Ovary (tissue), 9 donors: ENCODE data around the gene SMIM23. TPM values are rescaled to one million over a fixed set of nuclear protein-coding genes. Genes with fewer than 3 reads are reported as not detected.
"Not testable (repeated sequence)": the region's sequence is repeated elsewhere in the genome, so short reads cannot be mapped to it uniquely, and the experiment has no call there.

ENCODE experiments used
- DNase-seq, 5 donors: peaks; one replicate each; pipeline ENCODE4 v3.0.0-alpha.2; 2019 to 2020
- H3K27ac ChIP-seq, 2 donors: fragments of 200-600 bp; one replicate each; pipeline versions ENCODE4 v1.5.1 to v1.8.0; 2019 to 2022
- H3K27me3 ChIP-seq: fragments of 200-600 bp; one replicate; pipeline ENCODE4 v1.8.0; 2022
- H3K36me3 ChIP-seq: fragments of 200-600 bp; sonication (generic); one replicate; pipeline ENCODE4 v1.5.1; 2019
- H3K4me1 ChIP-seq: one replicate; pipeline ENCODE4 v1.8.1; 2013; ENCODE audit warnings: mild to moderate bottlenecking, moderate library complexity; ENCODE audit not compliant: insufficient read depth
- H3K4me3 ChIP-seq: fragments of 200-600 bp; sonication (generic); one replicate; pipeline ENCODE4 v1.5.1; 2017
- H3K9me3 ChIP-seq, 2 donors: fragments of 200-600 bp in 1 of 2; sonication (generic) in 1 of 2; one replicate each; pipeline versions ENCODE4 v1.5.1 to v1.8.1; 2013 to 2019; ENCODE audit warnings: mild to moderate bottlenecking in 1 of 2, moderate library complexity in 1 of 2
- EP300 ChIP-seq: sonication (generic); formaldehyde crosslinking; IDR thresholded peaks from one replicate; pipeline ENCODE4 v1.6.1; 2017; ENCODE audit warnings: antibody characterized with exemption
- POLR2A ChIP-seq: fragments of 450-650 bp; IDR thresholded peaks from one replicate; pipeline ENCODE4 v1.6.1; 2017; ENCODE audit warnings: antibody characterized with exemption, mild to moderate bottlenecking, moderate library complexity
- WGBS, 3 donors: extraction: QIAGEN DNeasy Blood & Tissue Kit in 1 of 3; methylation state at CpG; one replicate each; pipeline versions ENCODE4 v1.1.5 to v1.1.7; 2013 to 2017; 5-methylcytosine and 5-hydroxymethylcytosine counted together
- intact Hi-C, 4 donors: fragments of 100-400 bp; cut with DNase I; formaldehyde crosslinking; loops; one replicate each; pipeline versions ENCODE4 v1.11.0 to v1.15.1; 2022 to 2023
- polyA plus RNA-seq, 2 donors: library from polyadenylated mRNA; stranded (reverse); fragments of 200-250 nt in 1 of 2; fragments of 350-450 nt in 1 of 2; fragmentation: Illumina TruSeq in 1 of 2; extraction: RNeasy Lipid Tissue Mini Kit (QIAGEN cat#74804) in 1 of 2; gene quantifications; one replicate each; pipeline ENCODE4 v1.2.3, GENCODE V29; 2013 to 2014
- total RNA-seq, 7 donors: library from RNA; depleted of rRNA in 2 of 7; stranded (reverse); fragments of >200 nt in 2 of 7; fragmentation: NEBNext Ultra II Directional in 3 of 7; extraction: Animal tissue kit (Norgen Biotek cat#: 25700) in 3 of 7; gene quantifications; one replicate each; pipeline versions ENCODE4 v1.1.0 to v1.2.4, GENCODE V29; 2016 to 2023
- TF ChIP-seq, protein P1 (sequence below), 3 donors: fragments of 450-650 bp in 2 of 3; fragments of 200-600 bp in 1 of 3; IDR thresholded peaks; one replicate each; pipeline versions ENCODE4 v1.5.1 to v1.8.0; 2016 to 2022; ENCODE audit warnings: antibody characterized with exemption in 3 of 3, mild to moderate bottlenecking in 1 of 3
- donor health status: DM: no; HTN: no; CAD: no; lungs with moderate emphysema.
- donor health status: DM: no; HTN: no; CAD: no.
- donor health status: Bipolar disorder and iron deficiency.
- donor health status: DM: yes; HTN: yes; CAD: no.
- donor health status: DM: no; HTN: no; CAD: no.
- donor health status: DM: yes; HTN: yes; CAD: no.

SMIM23 gene
- total and polyA plus RNA-seq, 9 donors = not detected

DNA sequence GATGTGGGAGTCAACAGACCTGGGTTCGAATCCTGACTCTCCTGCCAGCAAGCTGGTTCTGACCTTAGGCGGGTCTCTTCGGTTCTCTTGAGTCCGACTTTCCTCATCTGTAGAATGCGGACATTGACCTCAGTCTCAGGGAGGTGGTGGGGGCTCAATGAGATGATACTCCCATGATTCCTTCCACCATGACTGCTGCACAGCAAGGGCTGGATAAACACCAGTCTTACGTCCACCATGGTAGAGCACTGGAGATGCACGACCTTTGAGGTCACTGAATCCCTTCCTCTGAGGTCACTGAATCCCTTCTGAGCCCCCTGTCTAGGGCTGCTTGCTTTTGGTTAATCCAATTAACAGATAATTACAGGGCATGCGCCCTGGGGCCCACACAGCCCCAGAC, 12.5 kb upstream of the SMIM23 start:
- Histone ChIP-seq H3K9me3 (no peaks in the 10 kb centered on the region), H3K4me3 (no peak overlapping the region), H3K36me3 (no peaks in the 10 kb centered on the region), H3K27me3 (no peaks in the 10 kb centered on the region), H3K4me1 (no peaks in the 10 kb centered on the region), H3K27ac (no peak overlapping the region)
- TF ChIP-seq EP300 (no peak), POLR2A (no peak)
- TF ChIP-seq, protein P1, sequence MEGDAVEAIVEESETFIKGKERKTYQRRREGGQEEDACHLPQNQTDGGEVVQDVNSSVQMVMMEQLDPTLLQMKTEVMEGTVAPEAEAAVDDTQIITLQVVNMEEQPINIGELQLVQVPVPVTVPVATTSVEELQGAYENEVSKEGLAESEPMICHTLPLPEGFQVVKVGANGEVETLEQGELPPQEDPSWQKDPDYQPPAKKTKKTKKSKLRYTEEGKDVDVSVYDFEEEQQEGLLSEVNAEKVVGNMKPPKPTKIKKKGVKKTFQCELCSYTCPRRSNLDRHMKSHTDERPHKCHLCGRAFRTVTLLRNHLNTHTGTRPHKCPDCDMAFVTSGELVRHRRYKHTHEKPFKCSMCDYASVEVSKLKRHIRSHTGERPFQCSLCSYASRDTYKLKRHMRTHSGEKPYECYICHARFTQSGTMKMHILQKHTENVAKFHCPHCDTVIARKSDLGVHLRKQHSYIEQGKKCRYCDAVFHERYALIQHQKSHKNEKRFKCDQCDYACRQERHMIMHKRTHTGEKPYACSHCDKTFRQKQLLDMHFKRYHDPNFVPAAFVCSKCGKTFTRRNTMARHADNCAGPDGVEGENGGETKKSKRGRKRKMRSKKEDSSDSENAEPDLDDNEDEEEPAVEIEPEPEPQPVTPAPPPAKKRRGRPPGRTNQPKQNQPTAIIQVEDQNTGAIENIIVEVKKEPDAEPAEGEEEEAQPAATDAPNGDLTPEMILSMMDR (IDR thresholded peaks at IDR 0.05) = no peak
- intact Hi-C loops = loop anchor here in 1 of 4 donors (10.0 kb wide), 1 partner anchor 62 kb away; no protein-coding TSS in a partner anchor
- WGBS, 3 donors = 80 to 84% (median 81%) methylated on average over 8 of the region's 8 CpGs
- no peak for DNase-seq

- DNase-seq = no peak
- H3K9me3 ChIP-seq = no peaks in the 10 kb centered on the region
- TF ChIP-seq, protein P1 (IDR thresholded peaks at IDR 0.05) = no peak
- TF ChIP-seq EP300 (no peak), POLR2A (no peak)
- no peak overlapping the region for H3K4me3 ChIP-seq
- WGBS, 3 donors = 92 to 95% (median 94%) methylated on average over 9 of the region's 9 CpGs
- H3K36me3 ChIP-seq = no peaks in the 10 kb centered on the region
- intact Hi-C loops = loop anchor here in 1 of 4 donors (10.0 kb wide), 1 partner anchor 60 kb away; no protein-coding TSS in a partner anchor
- H3K27ac ChIP-seq = no peak overlapping the region
- H3K27me3 ChIP-seq = no peaks in the 10 kb centered on the region
- no peaks in the 10 kb centered on the region for H3K4me1 ChIP-seq
Observed at GRCh38 chr5:171774418-171774817, 11.2 kb upstream of the SMIM23 start.

GRCh38 chr5:171776213-171776612, 9.4 kb upstream of the SMIM23 start:
- H3K36me3 ChIP-seq = no peaks in the 10 kb centered on the region
- 68 to 83% (median 77%) methylated on average over 12 of the region's 12 CpGs for WGBS, 3 donors
- H3K4me3 ChIP-seq = no peak overlapping the region
- TF ChIP-seq, protein P1 (IDR thresholded peaks at IDR 0.05) = no peak
- TF ChIP-seq POLR2A (no peak), EP300 (no peak)
- intact Hi-C loops = loop anchor here in 1 of 4 donors (10.0 kb wide), 1 partner anchor 59 kb away; no protein-coding TSS in a partner anchor
- no peaks in the 10 kb centered on the region for H3K27me3 ChIP-seq
- no peaks in the 10 kb centered on the region for H3K9me3 ChIP-seq
- H3K4me1 ChIP-seq = no peaks in the 10 kb centered on the region
- DNase-seq = no peak
- H3K27ac ChIP-seq = no peak overlapping the region

- 44 to 47% (median 47%) methylated on average over 19 of the region's 19 CpGs for WGBS, 3 donors
- Histone ChIP-seq H3K9me3 (no peaks in the 10 kb centered on the region), H3K27ac (no peak overlapping the region), H3K36me3 (no peaks in the 10 kb centered on the region), H3K4me1 (no peaks in the 10 kb centered on the region), H3K27me3 (no peaks in the 10 kb centered on the region), H3K4me3 (no peak overlapping the region)
- intact Hi-C loops = loop anchor here in 1 of 4 donors (10.0 kb wide), 1 partner anchor 58 kb away; no protein-coding TSS in a partner anchor
- TF ChIP-seq EP300 = no peak
- TF ChIP-seq, protein P1 (IDR thresholded peaks at IDR 0.05) = no peak
- no peak for TF ChIP-seq POLR2A
- DNase-seq = no peak
Observed at GRCh38 chr5:171776770-171777759, 8.6 kb upstream of the SMIM23 start.

DNA sequence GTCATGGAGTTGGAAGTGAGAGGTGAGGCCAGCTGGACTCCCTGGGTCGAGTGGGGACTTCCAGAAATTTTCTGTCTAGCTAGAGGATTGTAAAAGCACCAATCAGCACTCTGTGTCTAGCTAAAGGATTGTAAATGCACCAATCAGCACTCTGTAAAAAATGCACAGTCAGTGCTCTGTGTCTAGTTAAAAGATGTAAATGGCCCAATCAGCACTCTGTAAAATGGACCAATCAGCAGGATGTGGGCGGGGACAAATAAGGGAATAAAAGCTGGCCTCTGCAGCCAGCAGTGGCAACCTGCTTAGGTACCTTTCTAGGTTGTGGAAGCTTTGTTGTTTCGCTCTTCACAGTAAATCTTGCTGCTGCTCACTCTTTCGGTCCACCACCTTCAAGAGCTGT, 3.9 kb upstream of the SMIM23 start:
- H3K9me3 ChIP-seq, H3K27me3 ChIP-seq, DNase-seq, H3K36me3 ChIP-seq, H3K4me3 ChIP-seq, H3K4me1 ChIP-seq, intact Hi-C loops, H3K27ac ChIP-seq: not testable (repeated sequence)
- WGBS, 3 donors = 64 to 73% (median 70%) methylated on average over 4 of the region's 4 CpGs
